ENCODE results near the gene SPESP1. TPM values are rescaled to one million over a fixed set of nuclear protein-coding genes. Genes with fewer than 3 reads are reported as not detected.

SPESP1 gene
- total and polyA plus RNA-seq, 2 of the 8 experiments (the other 6 are each of a cell fraction or from before 2014, with no cell fraction given), result not detected

GRCh38 chr15:68985361-68985891 is 55.1 kb downstream of the SPESP1 start (continued):
- TF ChIP-seq CHD7 (IDR thresholded peaks at IDR 0.05; ENCODE audit: insufficient replicate concordance, low read length) (no peak), JUND (IDR thresholded peaks at IDR 0.05; ENCODE audit: low read length) (no peak), CHD2 (IDR thresholded peaks at IDR 0.05; ENCODE audit: low read length) (no peak), SP2 (IDR thresholded peaks at IDR 0.05; ENCODE audit: low read length) (no peak), RFX5 (IDR thresholded peaks at IDR 0.05; ENCODE audit: borderline replicate concordance, low read depth, low read length) (no peak), RBBP5 (IDR thresholded peaks at IDR 0.05; ENCODE audit: borderline replicate concordance, low read depth, low read length) (no peak), CBX8 (IDR thresholded peaks at IDR 0.05; ENCODE audit: borderline replicate concordance, low read depth, low read length) (no peak)
- TF ChIP-seq, protein P1, sequence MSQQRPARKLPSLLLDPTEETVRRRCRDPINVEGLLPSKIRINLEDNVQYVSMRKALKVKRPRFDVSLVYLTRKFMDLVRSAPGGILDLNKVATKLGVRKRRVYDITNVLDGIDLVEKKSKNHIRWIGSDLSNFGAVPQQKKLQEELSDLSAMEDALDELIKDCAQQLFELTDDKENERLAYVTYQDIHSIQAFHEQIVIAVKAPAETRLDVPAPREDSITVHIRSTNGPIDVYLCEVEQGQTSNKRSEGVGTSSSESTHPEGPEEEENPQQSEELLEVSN (IDR thresholded peaks at IDR 0.05), result no peak
